Sigmoid colon (tissue), 4 donors: Measurements from ENCODE around the gene PRAME.

ENCODE experiments used
- CTCF ChIP-seq, 4 experiments: fragments of 450-650 bp in 3 of 4; fragments of 200-600 bp in 1 of 4; IDR thresholded peaks; one replicate each; pipeline ENCODE4 v1.5.1; 2016 to 2019; ENCODE audit warnings: antibody characterized with exemption in 4 of 4, mild to moderate bottlenecking in 3 of 4, moderate library complexity in 2 of 4
- EP300 ChIP-seq, 4 donors: sonication (generic); formaldehyde crosslinking; IDR thresholded peaks; one replicate each; pipeline ENCODE4 v1.6.1; 2017; ENCODE audit warnings: antibody characterized with exemption in 4 of 4
- POLR2A ChIP-seq, 2 donors: fragments of 450-650 bp; IDR thresholded peaks; one replicate each; pipeline ENCODE4 v1.6.1; 2016; ENCODE audit warnings: antibody characterized with exemption in 2 of 2, mild to moderate bottlenecking in 2 of 2, moderate library complexity in 2 of 2
- POLR2AphosphoS5 ChIP-seq, 4 donors: sonication (generic); formaldehyde crosslinking; IDR thresholded peaks; one replicate each; pipeline ENCODE4 v1.6.1; 2017; ENCODE audit warnings: antibody characterized with exemption in 4 of 4

GRCh38 chr22:22590136-22590891, 31.2 kb upstream of the PRAME start:
- TF ChIP-seq POLR2A (IDR thresholded peaks at IDR 0.05) (no peak), CTCF (IDR thresholded peaks at IDR 0.05) (no peak), EP300 (IDR thresholded peaks at IDR 0.05) (no peak), POLR2AphosphoS5 (IDR thresholded peaks at IDR 0.05) (no peak)
